H1 (cell line): ENCODE measurements around the gene PERCC1. TPM values are rescaled to one million over a fixed set of nuclear protein-coding genes. Genes with fewer than 3 reads are reported as not detected.

Experiments used
- CTCF ChIA-PET: fragments of 300-600 bp; sonication (Branson Sonifier 250); formaldehyde crosslinking; loops from one replicate; lab custom pipeline; 2021; ENCODE audit not compliant: partially characterized antibody; lab: Charles Lee
- POLR2A ChIA-PET: fragments of 300-600 bp; sonication (Branson Sonifier 250); formaldehyde crosslinking; loops from one replicate; lab custom pipeline; 2021; ENCODE audit warnings: inconsistent platforms; ENCODE audit not compliant: partially characterized antibody; lab: Charles Lee
- DNase-seq, 2 experiments: peaks; one replicate each; pipeline versions ENCODE4 v3.0.0 to v3.0.0-alpha.2; 2010 to 2022; ENCODE audit warnings: low spot score in 2 of 2, low read depth in 1 of 2, mixed read lengths in 1 of 2
- FAIRE-seq: peaks from 2 replicates; lab custom pipeline; 2011; peaks lifted over from hg19 to GRCh38; lab: Jason Lieb, UNC
- H2AFZ ChIP-seq: 2 replicates; pipeline ENCODE4 v1.8.1; 2012; ENCODE audit warnings: low read length, inconsistent platforms
- H2AK5ac ChIP-seq: 2 replicates; pipeline ENCODE4 v1.6.1; 2013; ENCODE audit warnings: low read depth, low read length
- H2BK120ac ChIP-seq: replicated peaks from 2 replicates; pipeline ENCODE3; 2013; ENCODE audit warnings: low read depth, low read length, inconsistent platforms
- H2BK12ac ChIP-seq: 2 replicates; pipeline ENCODE4 v1.6.1; 2013; ENCODE audit warnings: low read depth, low read length
- H2BK15ac ChIP-seq: 2 replicates; pipeline ENCODE4 v1.6.1; 2013; ENCODE audit warnings: low read length
- H2BK20ac ChIP-seq: 2 replicates; pipeline ENCODE4 v1.6.1; 2013; ENCODE audit warnings: low read length
- H2BK5ac ChIP-seq: 2 replicates; pipeline ENCODE4 v1.6.1; 2013; ENCODE audit warnings: low read depth, low read length
- H3K14ac ChIP-seq: 2 replicates; pipeline ENCODE4 v1.6.1; 2013; ENCODE audit warnings: inconsistent platforms; ENCODE audit not compliant: insufficient read length
- H3K18ac ChIP-seq: 2 replicates; pipeline ENCODE4 v1.6.1; 2013; ENCODE audit warnings: low read length; ENCODE audit errors: extremely low read depth
- H3K23ac ChIP-seq: 2 replicates; pipeline ENCODE4 v1.6.1; 2013; ENCODE audit warnings: inconsistent platforms; ENCODE audit not compliant: insufficient read length
- H3K23me2 ChIP-seq: 2 replicates; pipeline ENCODE4 v1.6.1; 2013; ENCODE audit warnings: low read depth, low read length
- H3K27ac ChIP-seq: 2 replicates; pipeline ENCODE4 v1.6.1; 2011; ENCODE audit warnings: low read depth, low read length, inconsistent platforms
- H3K27me3 ChIP-seq, 4 experiments: replicated peaks in 1 of 4; 1 replicate in 1 of 4; 2 replicates in 3 of 4; pipeline versions ENCODE4 v1.6.1 to v1.8.1; 2011 to 2013; ENCODE audit warnings: low read length in 3 of 4, mild to moderate bottlenecking in 3 of 4, inconsistent platforms in 2 of 4, mixed read lengths in 2 of 4, moderate library complexity in 1 of 4; ENCODE audit not compliant: control insufficient read depth in 3 of 4, insufficient read depth in 3 of 4; ENCODE audit errors: extremely low read depth in 1 of 4
- H3K36me3 ChIP-seq, 4 experiments: 2 replicates each; pipeline versions ENCODE4 v1.6.1 to v1.8.1; 2011 to 2013; ENCODE audit warnings: mild to moderate bottlenecking in 4 of 4, low read length in 3 of 4, moderate library complexity in 2 of 4, control low read depth in 1 of 4, inconsistent platforms in 1 of 4; ENCODE audit not compliant: insufficient read depth in 4 of 4, control insufficient read depth in 2 of 4
- H3K4ac ChIP-seq: replicated peaks from 2 replicates; pipeline ENCODE3; 2013; ENCODE audit warnings: low read length, low read depth, mixed read lengths, inconsistent platforms; ENCODE audit not compliant: insufficient read length
- H3K4me1 ChIP-seq, 4 experiments: replicated peaks in 1 of 4; 1 replicate in 1 of 4; 2 replicates in 3 of 4; pipeline versions ENCODE4 v1.6.1 to v1.8.1; 2011 to 2013; ENCODE audit warnings: low read length in 3 of 4, inconsistent platforms in 2 of 4, mixed read lengths in 1 of 4; ENCODE audit not compliant: insufficient read depth in 4 of 4, control insufficient read depth in 3 of 4
- H3K4me2 ChIP-seq, 2 experiments: 2 replicates each; pipeline versions ENCODE4 v1.6.1 to v1.8.1; 2011 to 2013; ENCODE audit warnings: low read depth in 2 of 2, low read length in 2 of 2, control low read depth in 1 of 2, inconsistent platforms in 1 of 2, mild to moderate bottlenecking in 1 of 2; ENCODE audit not compliant: insufficient read depth in 1 of 2
- H3K4me3 ChIP-seq, 4 experiments: fragments of 200-600, 300-600 bp in 1 of 4; sonication (generic), shearing (Covaris generic), sonication (Bioruptor Twin) in 1 of 4; 2 replicates each; pipeline versions ENCODE4 v1.5.1 to v1.8.1; 2011 to 2016; ENCODE audit warnings: low read length in 4 of 4, low read depth in 3 of 4, control low read depth in 2 of 4, inconsistent platforms in 2 of 4, mild to moderate bottlenecking in 2 of 4, mixed read lengths in 1 of 4, moderate library complexity in 1 of 4; ENCODE audit not compliant: insufficient read depth in 2 of 4; ENCODE audit errors: extremely low read depth in 1 of 4
- H3K56ac ChIP-seq: replicated peaks from 2 replicates; pipeline ENCODE3; 2013; ENCODE audit warnings: low read depth, mild to moderate bottlenecking, mixed read lengths, low read length, inconsistent platforms; ENCODE audit not compliant: insufficient read length
- H3K79me1 ChIP-seq: 2 replicates; pipeline ENCODE4 v1.6.1; 2013; ENCODE audit warnings: low read depth, low read length, control low read depth
- H3K79me2 ChIP-seq, 2 experiments: 2 replicates each; pipeline versions ENCODE4 v1.6.1 to v1.8.1; 2012 to 2013; ENCODE audit warnings: low read length in 2 of 2, mild to moderate bottlenecking in 2 of 2, inconsistent platforms in 1 of 2; ENCODE audit not compliant: insufficient read depth in 2 of 2, control insufficient read depth in 1 of 2
- H3K9ac ChIP-seq, 4 experiments: replicated peaks in 1 of 4; 1 replicate in 1 of 4; 2 replicates in 3 of 4; pipeline versions ENCODE4 v1.6.1 to v1.8.1; 2011 to 2013; ENCODE audit warnings: low read depth in 3 of 4, low read length in 3 of 4, control low read depth in 2 of 4, mild to moderate bottlenecking in 2 of 4, moderate library complexity in 2 of 4, inconsistent platforms in 1 of 4; ENCODE audit errors: extremely low read depth in 1 of 4
- H3K9me3 ChIP-seq, 2 experiments: 2 replicates each; pipeline versions ENCODE4 v1.6.1 to v1.8.1; 2012 to 2013; ENCODE audit warnings: mild to moderate bottlenecking in 2 of 2, moderate library complexity in 2 of 2, control low read depth in 1 of 2, inconsistent platforms in 1 of 2, low read depth in 1 of 2, low read length in 1 of 2, mixed read lengths in 1 of 2; ENCODE audit not compliant: insufficient read depth in 2 of 2
- H4K20me1 ChIP-seq, 2 experiments: replicated peaks in 1 of 2; 2 replicates each; pipeline versions ENCODE3 to v1.8.1; 2011 to 2013; ENCODE audit warnings: inconsistent platforms in 2 of 2, low read length in 2 of 2, mild to moderate bottlenecking in 1 of 2; ENCODE audit not compliant: insufficient read depth in 2 of 2, control insufficient read depth in 1 of 2
- H4K5ac ChIP-seq: 2 replicates; pipeline ENCODE4 v1.6.1; 2013; ENCODE audit warnings: low read length, low read depth, mixed read lengths, inconsistent platforms; ENCODE audit not compliant: insufficient read length
- H4K8ac ChIP-seq: 2 replicates; pipeline ENCODE4 v1.8.0; 2013; ENCODE audit warnings: mild to moderate bottlenecking, moderate library complexity, low read length, inconsistent platforms; ENCODE audit not compliant: insufficient read depth; ENCODE audit errors: extremely low read depth
- H4K91ac ChIP-seq: replicated peaks from 2 replicates; pipeline ENCODE3; 2013; ENCODE audit warnings: low read length, mixed read lengths, inconsistent platforms; ENCODE audit not compliant: insufficient read length
- KDM1A ChIP-seq: fragments of 200-600, 300-600 bp; sonication (generic); IDR thresholded peaks from 2 replicates; pipeline ENCODE4 v1.7.1; 2016; ENCODE audit warnings: mild to moderate bottlenecking, low read length, borderline replicate concordance
- WGBS, 2 experiments: shearing (Covaris generic) in 1 of 2; methylation state at CpG; one replicate each; pipeline versions ENCODE4 v1.1.6 to v1.1.7; 2013 to 2015; ENCODE audit warnings: low lambda C conversion rate in 2 of 2, mixed read lengths in 2 of 2, inconsistent platforms in 1 of 2, low coverage in 1 of 2, missing lambda C conversion rate in 1 of 2; ENCODE audit not compliant: insufficient replicate concordance in 2 of 2, insufficient coverage in 1 of 2, insufficient read length in 1 of 2; ENCODE audit errors: extremely low coverage in 1 of 2, missing lambda C conversion rate in 1 of 2; 5-methylcytosine and 5-hydroxymethylcytosine counted together
- polyA plus RNA-seq, 7 experiments: library from polyadenylated mRNA; depleted of rRNA in 3 of 7; stranded (reverse) in 5 of 7; unstranded in 2 of 7; fragments of >200 nt in 5 of 7; fragments of 200-250 nt in 2 of 7; gene quantifications; 1 replicate in 5 of 7; 2 replicates in 1 of 7; 4 replicates in 1 of 7; pipeline versions ENCODE4 v1.2.1 to v1.2.3, GENCODE V29; 2011 to 2013; ENCODE audit warnings: missing spikeins in 2 of 7, mixed read lengths in 2 of 7
- total RNA-seq: library from RNA; stranded (reverse); fragmentation: NEBNext Ultra II Directional; extraction: Animal tissue kit (Norgen Biotek cat#: 25700); gene quantifications from 2 replicates; pipeline ENCODE4 v1.2.1, GENCODE V29; 2021

The PERCC1 gene
- total and polyA plus RNA-seq, 2 of the 8 experiments (the other 6 are each of a cell fraction or from before 2014, with no cell fraction given) = not detected

GRCh38 chr16:1451702-1452392 is 21.0 kb downstream of the PERCC1 start:
- CTCF ChIA-PET = interaction anchor here (1.8 to 2.5 kb wide), 2 partner anchors 13 to 19 kb away, joined by 4 to 8 read pairs; no protein-coding TSS in a partner anchor
- H2BK5ac ChIP-seq = no peak overlapping the region
- POLR2A ChIA-PET = interaction anchor here (0.6 kb wide), 1 partner anchor 140 kb away, joined by 3 read pairs; no protein-coding TSS in a partner anchor
- H3K79me1 ChIP-seq = no peaks in the 10 kb centered on the region
- FAIRE-seq (no peak), DNase-seq (no peak)
- H2BK12ac ChIP-seq = no peak overlapping the region
- no peak overlapping the region for H4K5ac ChIP-seq
- H2BK20ac ChIP-seq = no peak overlapping the region
- no peaks in the 10 kb centered on the region for H3K4me1 ChIP-seq
- H3K27me3 ChIP-seq = no peaks in the 10 kb centered on the region
- no peak overlapping the region for H2AK5ac ChIP-seq
- no peak overlapping the region for H3K23ac ChIP-seq
- H4K20me1 ChIP-seq = peaks cover 2 to 13% of the 10 kb centered on the region in 2 experiments
- H3K23me2 ChIP-seq = no peaks in the 10 kb centered on the region
- no peak overlapping the region for H3K4ac ChIP-seq
- no peak overlapping the region for H2BK120ac ChIP-seq
- H3K9ac ChIP-seq = no peak overlapping the region
- H3K56ac ChIP-seq = no peak overlapping the region
- H3K4me3 ChIP-seq = no peak overlapping the region
- no peak overlapping the region for H4K8ac ChIP-seq
- no peak overlapping the region for H3K4me2 ChIP-seq
- no peak overlapping the region for H3K14ac ChIP-seq
- no peaks in the 10 kb centered on the region for H3K9me3 ChIP-seq
- no peak overlapping the region for H2BK15ac ChIP-seq
- H2AFZ ChIP-seq = no peak overlapping the region
- H3K18ac ChIP-seq = no peak overlapping the region
- peaks cover 0 to 44% (median 12%) of the 10 kb centered on the region in 4 experiments; a peak in 5 of 8 replicates for H3K36me3 ChIP-seq
- H3K27ac ChIP-seq = no peak overlapping the region
- TF ChIP-seq KDM1A = no peak
- no peaks in the 10 kb centered on the region for H3K79me2 ChIP-seq
- H4K91ac ChIP-seq = no peak overlapping the region
- 96% methylated on average over 29 of the region's 34 CpGs; no CpG with 5 or more reads in 1 of the 2 experiments for WGBS, 2 experiments
